Choroid plexus epithelial cell (primary cell): ENCODE data around the gene SPTLC1.

Source experiments
- DNase-seq: peaks from one replicate; pipeline ENCODE4 v3.0.0-alpha.2; 2010; ENCODE audit warnings: low read depth
- H3K4me3 ChIP-seq: 2 replicates; pipeline ENCODE4 v1.5.1; 2011; ENCODE audit warnings: low read depth, mild to moderate bottlenecking, control low read depth, low read length, moderate library complexity
- CTCF ChIP-seq: conservative IDR thresholded peaks from 2 replicates; pipeline ENCODE4 v1.5.1; 2011; ENCODE audit warnings: low read depth, mild to moderate bottlenecking, control low read depth, inconsistent platforms, low read length, moderate library complexity

SPTLC1 gene

GRCh38 chr9:92035687-92036410 lies 79.4 kb downstream of the SPTLC1 start:
- H3K4me3 ChIP-seq: no peak overlapping the region
- peak; percentile 89 for DNase-seq

DNA sequence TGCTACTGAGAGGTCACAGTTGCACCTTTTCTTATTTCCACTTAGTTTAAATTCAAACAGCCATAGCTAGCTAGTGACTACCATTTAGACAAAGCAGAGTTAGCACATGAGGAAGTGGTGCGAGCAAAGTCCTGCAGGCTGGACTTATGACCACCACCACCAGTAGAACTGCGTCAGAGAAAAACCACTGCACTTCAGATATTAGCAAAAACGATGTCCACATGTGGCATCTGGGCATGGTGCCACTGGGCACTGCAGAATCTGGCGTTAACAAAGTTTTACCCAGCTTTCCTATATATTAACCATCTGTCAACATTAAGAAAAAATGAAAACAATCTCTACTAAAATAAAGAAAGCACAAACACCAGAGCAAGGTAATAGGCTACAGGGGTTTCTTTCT lies 80.1 kb downstream of the SPTLC1 start:
- TF ChIP-seq CTCF: no peak
- peak; percentile 72 for DNase-seq
- H3K4me3 ChIP-seq: no peak overlapping the region

More at GRCh38 chr9:92035687-92036410, 79.4 kb downstream of the SPTLC1 start:
- no peak for TF ChIP-seq CTCF

DNA sequence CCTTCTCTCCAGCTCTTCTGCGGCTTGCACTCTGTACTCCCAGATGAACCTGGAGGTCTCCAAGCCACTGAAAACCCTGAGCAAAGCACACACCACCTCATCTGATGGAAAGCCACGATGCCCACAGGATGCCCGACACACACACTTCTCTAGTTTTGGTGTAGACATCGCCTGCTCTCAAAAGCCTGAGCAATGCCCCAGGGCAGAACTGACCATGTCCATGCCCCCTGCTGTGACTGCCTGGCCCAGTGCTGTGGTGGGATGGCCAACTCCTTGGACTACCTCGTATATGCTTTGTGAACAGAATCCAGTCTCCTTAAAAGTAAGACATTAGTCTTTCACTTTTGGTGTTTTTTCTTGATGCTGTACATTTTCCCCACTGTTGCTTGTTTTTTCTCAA lies 81.2 kb downstream of the SPTLC1 start:
- TF ChIP-seq CTCF: no peak
- no peak for DNase-seq
- H3K4me3 ChIP-seq: no peak overlapping the region

- H3K4me3 ChIP-seq: no peak overlapping the region
- no peak for DNase-seq
- no peak for TF ChIP-seq CTCF
Observed at GRCh38 chr9:92033307-92033706, 81.9 kb downstream of the SPTLC1 start.

GRCh38 chr9:92032891-92033290 lies 82.3 kb downstream of the SPTLC1 start:
- no peak overlapping the region for H3K4me3 ChIP-seq
- DNase-seq: no peak
- TF ChIP-seq CTCF: no peak

GRCh38 chr9:92030367-92030766 lies 84.8 kb downstream of the SPTLC1 start:
- TF ChIP-seq CTCF: no peak
- no peak overlapping the region for H3K4me3 ChIP-seq
- no peak for DNase-seq

GRCh38 chr9:92029553-92029952 lies 85.7 kb downstream of the SPTLC1 start:
- no peak overlapping the region for H3K4me3 ChIP-seq
- peak; percentile 55 for TF ChIP-seq CTCF
- no peak for DNase-seq
